ENCODE data around the gene MED13L.

Gene MED13L

GRCh38 chr12:116060764-116061163 lies 216.7 kb downstream of the MED13L start (continued):
- no peak for TF ChIP-seq ARNTL (CRISPR knock-in tag; IDR thresholded peaks at IDR 0.05; ENCODE audit: borderline replicate concordance, low read depth)

DNA sequence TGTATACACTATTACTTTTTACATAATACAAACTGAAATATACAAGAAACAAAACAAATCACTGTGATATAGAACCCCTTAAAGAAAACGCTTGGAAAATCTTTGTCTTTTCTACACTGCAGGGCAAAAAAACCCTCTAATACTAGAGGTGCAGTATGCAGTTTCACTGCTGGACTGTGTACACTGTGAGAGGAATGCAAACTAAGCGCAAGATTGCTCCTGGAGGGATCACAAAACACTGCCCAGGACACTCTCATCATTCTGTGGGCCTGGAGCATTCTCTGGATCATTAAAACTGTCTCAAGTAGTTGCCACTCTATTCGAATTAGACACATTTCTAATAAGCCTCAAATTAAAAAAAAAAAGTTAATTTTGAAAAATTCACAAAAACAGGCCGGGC lies 217.6 kb downstream of the MED13L start:
- TF ChIP-seq ZNF565 (CRISPR knock-in tag; conservative IDR thresholded peaks at IDR 0.05; ENCODE audit: low read depth) (no peak), PPARA (CRISPR knock-in tag; IDR thresholded peaks at IDR 0.05; ENCODE audit: borderline replicate concordance) (no peak), SNAI2 (CRISPR knock-in tag; IDR thresholded peaks at IDR 0.05) (no peak), CREB5 (CRISPR knock-in tag; IDR thresholded peaks at IDR 0.05; ENCODE audit: low read depth) (no peak), TCF4 (CRISPR knock-in tag; IDR thresholded peaks at IDR 0.05; ENCODE audit: borderline replicate concordance) (no peak), ISL1 (CRISPR knock-in tag; IDR thresholded peaks at IDR 0.05) (no peak)
- TF ChIP-seq, protein P1, sequence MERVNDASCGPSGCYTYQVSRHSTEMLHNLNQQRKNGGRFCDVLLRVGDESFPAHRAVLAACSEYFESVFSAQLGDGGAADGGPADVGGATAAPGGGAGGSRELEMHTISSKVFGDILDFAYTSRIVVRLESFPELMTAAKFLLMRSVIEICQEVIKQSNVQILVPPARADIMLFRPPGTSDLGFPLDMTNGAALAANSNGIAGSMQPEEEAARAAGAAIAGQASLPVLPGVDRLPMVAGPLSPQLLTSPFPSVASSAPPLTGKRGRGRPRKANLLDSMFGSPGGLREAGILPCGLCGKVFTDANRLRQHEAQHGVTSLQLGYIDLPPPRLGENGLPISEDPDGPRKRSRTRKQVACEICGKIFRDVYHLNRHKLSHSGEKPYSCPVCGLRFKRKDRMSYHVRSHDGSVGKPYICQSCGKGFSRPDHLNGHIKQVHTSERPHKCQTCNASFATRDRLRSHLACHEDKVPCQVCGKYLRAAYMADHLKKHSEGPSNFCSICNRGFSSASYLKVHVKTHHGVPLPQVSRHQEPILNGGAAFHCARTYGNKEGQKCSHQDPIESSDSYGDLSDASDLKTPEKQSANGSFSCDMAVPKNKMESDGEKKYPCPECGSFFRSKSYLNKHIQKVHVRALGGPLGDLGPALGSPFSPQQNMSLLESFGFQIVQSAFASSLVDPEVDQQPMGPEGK (CRISPR knock-in tag; IDR thresholded peaks at IDR 0.05; ENCODE audit: borderline replicate concordance), result no peak
- TF ChIP-seq, protein P2, sequence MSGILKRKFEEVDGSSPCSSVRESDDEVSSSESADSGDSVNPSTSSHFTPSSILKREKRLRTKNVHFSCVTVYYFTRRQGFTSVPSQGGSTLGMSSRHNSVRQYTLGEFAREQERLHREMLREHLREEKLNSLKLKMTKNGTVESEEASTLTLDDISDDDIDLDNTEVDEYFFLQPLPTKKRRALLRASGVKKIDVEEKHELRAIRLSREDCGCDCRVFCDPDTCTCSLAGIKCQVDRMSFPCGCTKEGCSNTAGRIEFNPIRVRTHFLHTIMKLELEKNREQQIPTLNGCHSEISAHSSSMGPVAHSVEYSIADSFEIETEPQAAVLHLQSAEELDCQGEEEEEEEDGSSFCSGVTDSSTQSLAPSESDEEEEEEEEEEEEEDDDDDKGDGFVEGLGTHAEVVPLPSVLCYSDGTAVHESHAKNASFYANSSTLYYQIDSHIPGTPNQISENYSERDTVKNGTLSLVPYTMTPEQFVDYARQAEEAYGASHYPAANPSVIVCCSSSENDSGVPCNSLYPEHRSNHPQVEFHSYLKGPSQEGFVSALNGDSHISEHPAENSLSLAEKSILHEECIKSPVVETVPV (CRISPR knock-in tag; IDR thresholded peaks at IDR 0.05), result no peak
- ATAC-seq, result peak; percentile 21; the same call in 1 of the 3 replicates

DNA sequence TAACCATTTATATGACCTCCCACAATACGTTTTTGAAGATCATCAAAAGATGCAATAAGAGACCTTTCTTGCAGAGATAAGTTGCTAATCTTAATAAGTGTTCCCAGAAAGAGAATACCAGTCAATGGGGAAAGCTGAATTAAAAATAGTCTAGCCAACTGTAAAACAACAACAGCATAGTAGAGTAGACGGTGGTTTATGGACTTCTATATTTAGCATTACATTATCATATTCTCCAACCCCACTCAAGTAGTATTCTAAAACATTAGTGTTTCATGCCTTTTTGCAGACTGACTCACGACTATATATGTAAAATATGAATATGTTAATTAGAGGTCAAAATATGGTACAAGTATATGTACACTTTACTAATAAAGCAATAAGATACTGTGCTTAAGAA lies 218.9 kb downstream of the MED13L start:
- no peak for ATAC-seq
- TF ChIP-seq PPARA (CRISPR knock-in tag; IDR thresholded peaks at IDR 0.05; ENCODE audit: borderline replicate concordance) (no peak), ZFP30 (CRISPR knock-in tag; IDR thresholded peaks at IDR 0.05) (no peak), ZNF8 (CRISPR knock-in tag; IDR thresholded peaks at IDR 0.05) (no peak), GLIS3 (CRISPR knock-in tag; IDR thresholded peaks at IDR 0.05) (no peak), ESRRG (CRISPR knock-in tag; IDR thresholded peaks at IDR 0.05) (no peak), ZC3H10 (CRISPR knock-in tag; IDR thresholded peaks at IDR 0.05) (no peak), ZFP3 (CRISPR knock-in tag; IDR thresholded peaks at IDR 0.05) (no peak), ARNTL (CRISPR knock-in tag; IDR thresholded peaks at IDR 0.05; ENCODE audit: borderline replicate concordance, low read depth) (no peak), ISL1 (CRISPR knock-in tag; IDR thresholded peaks at IDR 0.05) (no peak)

- no peak for TF ChIP-seq BACH2 (CRISPR knock-in tag; IDR thresholded peaks at IDR 0.05; ENCODE audit: borderline replicate concordance)
- TF ChIP-seq TSHZ2 (CRISPR knock-in tag; IDR thresholded peaks at IDR 0.05), result no peak
- TF ChIP-seq, protein P1 (CRISPR knock-in tag; IDR thresholded peaks at IDR 0.05; ENCODE audit: borderline replicate concordance), result no peak
- no peak for TF ChIP-seq ISL1 (CRISPR knock-in tag; IDR thresholded peaks at IDR 0.05)
- ATAC-seq, result no peak
Observed at GRCh38 chr12:116057356-116057755, 220.1 kb downstream of the MED13L start.
